GM18508 (cell line): ENCODE data around the gene MTTP.
"Not testable (repeated sequence)": the region's sequence is repeated elsewhere in the genome, so short reads cannot be mapped to it uniquely, and the experiment has no call there.

Source experiments
- ATAC-seq: cut with Tn5 transposase; IDR thresholded peaks from one replicate; pipeline ENCODE4 v1.9.1; 2021; ENCODE audit warnings: moderate number of reproducible peaks; ENCODE audit not compliant: insufficient read depth, unreplicated experiment

The MTTP gene

GRCh38 chr4:99574530-99575324 lies at the start of gene MTTP:
Gene MTTP (plus strand): TSS chr4:99574824. CDS start chr4:99574910, 86 bp downstream.
- peak; percentile 60 for ATAC-seq

- ATAC-seq = no peak
Observed at GRCh38 chr4:99529228-99529627, 45.4 kb upstream of the MTTP start.

- ATAC-seq = no peak
Observed at GRCh38 chr4:99529956-99530355, 44.7 kb upstream of the MTTP start.

- not testable (repeated sequence) for ATAC-seq
Observed at GRCh38 chr4:99534699-99535098, 39.9 kb upstream of the MTTP start.

GRCh38 chr4:99536271-99536670 lies 38.4 kb upstream of the MTTP start:
- ATAC-seq = no peak

GRCh38 chr4:99536848-99537247 lies 37.8 kb upstream of the MTTP start:
- no peak for ATAC-seq

- no peak for ATAC-seq
Observed at GRCh38 chr4:99537674-99538073, 37.0 kb upstream of the MTTP start.

- no peak for ATAC-seq
Observed at GRCh38 chr4:99540277-99540939, 34.2 kb upstream of the MTTP start.

- ATAC-seq = no peak
Observed at GRCh38 chr4:99552872-99553271, 21.8 kb upstream of the MTTP start.

- ATAC-seq = peak; percentile 83
Observed at GRCh38 chr4:99563310-99564186, 11.1 kb upstream of the MTTP start, which contains the start of gene TRMT10A. Gene TRMT10A (minus strand): TSS chr4:99564039. CDS start chr4:99559338, 4,701 bp downstream.

- no peak for ATAC-seq
Observed at GRCh38 chr4:99564921-99565320, 9.7 kb upstream of the MTTP start.

GRCh38 chr4:99571883-99572282 lies 2.7 kb upstream of the MTTP start:
- no peak for ATAC-seq

- no peak for ATAC-seq
Observed at GRCh38 chr4:99572527-99573240, 1.9 kb upstream of the MTTP start.

GRCh38 chr4:99573735-99574368 lies 772 bp upstream of the MTTP start:
- ATAC-seq = no peak

- ATAC-seq = no peak
Observed at GRCh38 chr4:99578714-99579113, 4.1 kb downstream of the MTTP start.

- no peak for ATAC-seq
Observed at GRCh38 chr4:99585516-99585915, 10.9 kb downstream of the MTTP start.

GRCh38 chr4:99586322-99586721 lies 11.7 kb downstream of the MTTP start:
- ATAC-seq = no peak

GRCh38 chr4:99586797-99587196 lies 12.2 kb downstream of the MTTP start:
- ATAC-seq = no peak

- no peak for ATAC-seq
Observed at GRCh38 chr4:99587309-99587708, 12.7 kb downstream of the MTTP start.

- no peak for ATAC-seq
Observed at GRCh38 chr4:99587803-99588202, 13.2 kb downstream of the MTTP start.
